GM12878 (cell line): ENCODE measurements around the gene ANKRD13B. TPM values are rescaled to one million over a fixed set of nuclear protein-coding genes. Genes with fewer than 3 reads are reported as not detected.

Experiments used
- ATAC-seq: fragments of 200-7000 bp; cut with Tn5 transposase; 3 replicates; pipeline ENCODE4 v1.9.1; 2020; ENCODE audit warnings: mild to moderate bottlenecking, moderate library complexity
- BruUV-seq: library from RNA; stranded (reverse); fragments of 400-500 nt; replicated peaks from 2 replicates; lab custom pipeline; 2021; lab: Mats Ljungman, UMichigan
- CTCF ChIA-PET: fragments of 300-600 bp; sonication (Branson Sonifier 250); formaldehyde crosslinking; extraction: SDS; loops from one replicate; lab custom pipeline; 2021; ENCODE audit warnings: inconsistent platforms; lab: Yijun Ruan, JAX
- POLR2A ChIA-PET: fragments of 350-600 bp; formaldehyde crosslinking; extraction: SDS; loops from one replicate; lab custom pipeline; 2021; ENCODE audit warnings: inconsistent platforms; lab: Charles Lee
- RAD21 ChIA-PET: fragments of 300-600 bp; sonication (Branson Sonifier 250); formaldehyde crosslinking; loops from one replicate; lab custom pipeline; 2023; ENCODE audit warnings: antibody characterized with exemption; ENCODE audit not compliant: unreplicated experiment; lab: Charles Lee
- SMC1A ChIA-PET: fragments of 300-600 bp; sonication (Branson Sonifier 250); formaldehyde crosslinking; loops from one replicate; lab custom pipeline; 2023; ENCODE audit not compliant: unreplicated experiment, uncharacterized antibody; lab: Charles Lee
- DNase-seq: peaks from one replicate; pipeline ENCODE4 v3.0.0-alpha.2; 2011; ENCODE audit warnings: low read depth, low spot score
- FAIRE-seq: peaks from 3 replicates; lab custom pipeline; 2011; peaks lifted over from hg19 to GRCh38; lab: Jason Lieb, UNC
- H2AFZ ChIP-seq: 2 replicates; pipeline ENCODE4 v1.6.0; 2011; ENCODE audit warnings: low read depth, low read length, control low read depth; ENCODE audit not compliant: control insufficient read depth
- H3K27ac ChIP-seq: 2 replicates; pipeline ENCODE4 v1.5.1; 2011; ENCODE audit warnings: control low read depth; ENCODE audit not compliant: control insufficient read depth, insufficient read depth
- H3K27me3 ChIP-seq, 2 experiments: replicated peaks in 1 of 2; 2 replicates each; pipeline versions ENCODE4 v1.6.0 to v1.6.1; 2011; ENCODE audit warnings: low read length in 1 of 2; ENCODE audit not compliant: control insufficient read depth in 2 of 2, insufficient read depth in 2 of 2
- H3K36me3 ChIP-seq, 2 experiments: 2 replicates each; pipeline ENCODE4 v1.5.1; 2011; ENCODE audit warnings: low read length in 1 of 2; ENCODE audit not compliant: control insufficient read depth in 2 of 2, insufficient read depth in 2 of 2
- H3K4me1 ChIP-seq: 2 replicates; pipeline ENCODE4 v1.6.1; 2011; ENCODE audit warnings: mild to moderate bottlenecking, low read length, moderate library complexity, mixed read lengths; ENCODE audit not compliant: control insufficient read depth, insufficient read depth
- H3K4me2 ChIP-seq: 2 replicates; pipeline ENCODE4 v1.6.0; 2011; ENCODE audit warnings: control low read depth; ENCODE audit not compliant: control insufficient read depth, insufficient read depth
- H3K4me3 ChIP-seq: fragments of 200-600 bp; sonication (generic); 2 replicates; pipeline ENCODE4 v1.5.1; 2016
- H3K79me2 ChIP-seq: 2 replicates; pipeline ENCODE4 v1.6.0; 2011; ENCODE audit warnings: low read length; ENCODE audit not compliant: control insufficient read depth, insufficient read depth
- H3K9ac ChIP-seq: 2 replicates; pipeline ENCODE4 v1.8.0; 2011; ENCODE audit warnings: low read length, control low read depth, mixed read lengths; ENCODE audit not compliant: control insufficient read depth, insufficient read depth
- H3K9me3 ChIP-seq: replicated peaks from 3 replicates; pipeline ENCODE4 v1.5.1; 2011; ENCODE audit warnings: mild to moderate bottlenecking, low read length; ENCODE audit not compliant: control insufficient read depth, insufficient read depth
- H4K20me1 ChIP-seq: 2 replicates; pipeline ENCODE4 v1.6.0; 2011; ENCODE audit not compliant: control insufficient read depth, insufficient read depth
- BACH1 ChIP-seq: fragments of 450-650 bp; IDR thresholded peaks from 2 replicates; pipeline ENCODE4 v1.6.1; 2017; ENCODE audit warnings: mild to moderate bottlenecking, borderline replicate concordance
- BHLHE40 ChIP-seq, 2 experiments: fragments of 450-650 bp in 1 of 2; IDR thresholded peaks; 2 replicates each; pipeline ENCODE4 v1.6.1; 2011 to 2017; ENCODE audit warnings: low read depth in 2 of 2, borderline replicate concordance in 1 of 2, improper control_type of control experiment in 1 of 2, low read length in 1 of 2, mild to moderate bottlenecking in 1 of 2
- CEBPZ ChIP-seq: fragments of 150-350 bp; IDR thresholded peaks from 2 replicates; pipeline ENCODE4 v1.6.1; 2016; ENCODE audit warnings: low read depth, low read length
- CUX1 ChIP-seq: IDR thresholded peaks from 2 replicates; pipeline ENCODE4 v1.6.1; 2012; ENCODE audit warnings: improper control_type of control experiment, low read depth, low read length; ENCODE audit not compliant: insufficient replicate concordance
- ESRRA ChIP-seq: IDR thresholded peaks from 2 replicates; pipeline ENCODE4 v1.6.1; 2012; ENCODE audit warnings: mild to moderate bottlenecking, low read length, improper control_type of control experiment
- GATAD2B ChIP-seq: fragments of 450-650 bp; conservative IDR thresholded peaks from 2 replicates; pipeline ENCODE4 v1.6.1; 2017; ENCODE audit warnings: low read depth, mild to moderate bottlenecking, moderate library complexity
- IRF3 ChIP-seq: fragments of 450-650 bp; IDR thresholded peaks from 2 replicates; pipeline ENCODE4 v1.6.1; 2014; ENCODE audit warnings: mild to moderate bottlenecking
- JUND ChIP-seq: IDR thresholded peaks from 2 replicates; pipeline ENCODE4 v1.6.1; 2012; ENCODE audit warnings: low read depth, mild to moderate bottlenecking, low read length, improper control_type of control experiment, moderate library complexity
- MTA2 ChIP-seq: fragments of 450-650 bp; IDR thresholded peaks from 2 replicates; pipeline ENCODE4 v1.6.1; 2016; ENCODE audit warnings: low read depth, mild to moderate bottlenecking, moderate library complexity
- MTA3 ChIP-seq: IDR thresholded peaks from 2 replicates; pipeline ENCODE4 v1.6.1; 2012; ENCODE audit warnings: low read length, inconsistent platforms, borderline replicate concordance
- NBN ChIP-seq: fragments of 450-650 bp; IDR thresholded peaks from 2 replicates; pipeline ENCODE4 v1.6.1; 2016
- NFYB ChIP-seq: IDR thresholded peaks from 2 replicates; pipeline ENCODE4 v1.6.1; 2011; ENCODE audit warnings: low read depth, mild to moderate bottlenecking, low read length, improper control_type of control experiment, moderate library complexity; ENCODE audit not compliant: insufficient read depth
- POLR2AphosphoS5 ChIP-seq: IDR thresholded peaks from 2 replicates; pipeline ENCODE4 v1.6.1; 2011; ENCODE audit warnings: mild to moderate bottlenecking, low read length, inconsistent platforms
- POU2F2 ChIP-seq: IDR thresholded peaks from 3 replicates; pipeline ENCODE4 v1.6.1; 2011; ENCODE audit warnings: low read depth, mild to moderate bottlenecking, low read length, borderline replicate concordance
- SMAD1 ChIP-seq: fragments of 450-650 bp; IDR thresholded peaks from 2 replicates; pipeline ENCODE4 v1.6.1; 2018; ENCODE audit warnings: mild to moderate bottlenecking, low read depth; ENCODE audit not compliant: partially characterized antibody
- WGBS: methylation state at CpG from one replicate; pipeline ENCODE4 v1.1.6; 2016; ENCODE audit warnings: low lambda C conversion rate; ENCODE audit not compliant: insufficient replicate concordance, insufficient coverage; ENCODE audit errors: missing lambda C conversion rate; 5-methylcytosine and 5-hydroxymethylcytosine counted together
- in situ Hi-C: fragments of 300-500 bp; cut with MboI; formaldehyde crosslinking; loops from 9 replicates; pipeline ENCODE4 v1.14.3; 2018; ENCODE audit warnings: mixed read lengths
- intact Hi-C: fragments of 100-400 bp; cut with micrococcal nuclease; formaldehyde crosslinking; loops from one replicate; pipeline ENCODE4 v1.14.2; 2022; ENCODE audit not compliant: unreplicated experiment
- polyA plus RNA-seq, 11 experiments: library from polyadenylated mRNA; depleted of rRNA in 4 of 11; unstranded in 6 of 11; stranded (reverse) in 5 of 11; fragments of >200 nt; fragmentation: Nextera tagmentation in 4 of 11; fragmentation: Illumina TruSeq in 1 of 11; extraction: Ambion mirVana in 4 of 11; extraction: Trizol in 1 of 11; gene quantifications; 1 replicate in 1 of 11; 2 replicates in 10 of 11; pipeline versions ENCODE4 v1.2.1 to v1.2.3, GENCODE V29; 2011 to 2016; ENCODE audit warnings: inconsistent platforms in 2 of 11, missing spikeins in 2 of 11, low read depth in 1 of 11
- total RNA-seq, 4 experiments: library from RNA; depleted of rRNA in 3 of 4; stranded (reverse); fragments of >200 nt in 3 of 4; fragmentation: Illumina TruSeq in 1 of 4; extraction: Trizol in 1 of 4; gene quantifications; 2 replicates each; pipeline versions ENCODE4 v1.2.1 to v1.2.3, GENCODE V29; 2013 to 2021

The ANKRD13B gene
- total and polyA plus RNA-seq, 10 of the 15 experiments (the other 5 are each of a cell fraction or from before 2014, with no cell fraction given) = 0.18 to 15.0 (median 2.8) TPM

GRCh38 chr17:29546085-29546484 lies 46.8 kb upstream of the ANKRD13B start:
- Histone ChIP-seq H3K36me3 (peaks cover 4 to 17% of the 10 kb centered on the region in 2 experiments; a peak in 3 of 4 replicates), H3K27ac (no peak overlapping the region), H4K20me1 (no peaks in the 10 kb centered on the region), H3K27me3 (no peaks in the 10 kb centered on the region), H2AFZ (no peak overlapping the region), H3K79me2 (no peaks in the 10 kb centered on the region), H3K4me2 (no peak overlapping the region), H3K4me3 (no peak overlapping the region), H3K9me3 (no peaks in the 10 kb centered on the region), H3K4me1 (peaks cover 9% of the 10 kb centered on the region; the same call in 1 of the 2 replicates), H3K9ac (no peak overlapping the region)
- ATAC-seq (no peak), DNase-seq (no peak), FAIRE-seq (no peak)
- ChIA-PET SMC1A (interaction anchor here (0.6 to 1.3 kb wide), 3 partner anchors 10 to 176 kb away, joined by 4 to 6 read pairs (median 6); no protein-coding TSS in a partner anchor), CTCF (interaction anchor here (0.8 to 2.5 kb wide), 5 partner anchors 9 to 176 kb away, joined by 3 to 13 read pairs (median 7); no protein-coding TSS in a partner anchor), POLR2A (no interaction called here), RAD21 (interaction anchor here (0.6 kb wide), 1 partner anchor 9 kb away, joined by 3 read pairs; no protein-coding TSS in a partner anchor)
- no TSS peak for BruUV-seq
- 100% methylated on average over 1 of the region's 1 CpG for WGBS
- intact Hi-C loops = no loop called here
- in situ Hi-C loops = no loop called here
- TF ChIP-seq BACH1 (no peak), MTA2 (no peak), MTA3 (no peak), CUX1 (no peak), NBN (no peak), GATAD2B (no peak), POLR2AphosphoS5 (no peak), CEBPZ (no peak), IRF3 (no peak), BHLHE40 (IDR thresholded peaks at IDR 0.05; ENCODE audit: borderline replicate concordance in 1 of 2, low read depth in 2 of 2, low read length in 1 of 2) (no peak), SMAD1 (no peak), ESRRA (no peak), JUND (no peak), POU2F2 (no peak), NFYB (no peak)
